WI38 (cell line): ENCODE results near the gene SLX9.

Experiments used
- H3K4me3 ChIP-seq: 2 replicates; pipeline ENCODE4 v1.5.1; 2011; ENCODE audit warnings: low read depth, mild to moderate bottlenecking, control low read depth, low read length
- TF ChIP-seq, protein P1 (sequence below): IDR thresholded peaks from 2 replicates; pipeline ENCODE4 v1.5.1; 2012; ENCODE audit warnings: low read depth, mild to moderate bottlenecking, control low read depth, low read length

SLX9 gene

DNA sequence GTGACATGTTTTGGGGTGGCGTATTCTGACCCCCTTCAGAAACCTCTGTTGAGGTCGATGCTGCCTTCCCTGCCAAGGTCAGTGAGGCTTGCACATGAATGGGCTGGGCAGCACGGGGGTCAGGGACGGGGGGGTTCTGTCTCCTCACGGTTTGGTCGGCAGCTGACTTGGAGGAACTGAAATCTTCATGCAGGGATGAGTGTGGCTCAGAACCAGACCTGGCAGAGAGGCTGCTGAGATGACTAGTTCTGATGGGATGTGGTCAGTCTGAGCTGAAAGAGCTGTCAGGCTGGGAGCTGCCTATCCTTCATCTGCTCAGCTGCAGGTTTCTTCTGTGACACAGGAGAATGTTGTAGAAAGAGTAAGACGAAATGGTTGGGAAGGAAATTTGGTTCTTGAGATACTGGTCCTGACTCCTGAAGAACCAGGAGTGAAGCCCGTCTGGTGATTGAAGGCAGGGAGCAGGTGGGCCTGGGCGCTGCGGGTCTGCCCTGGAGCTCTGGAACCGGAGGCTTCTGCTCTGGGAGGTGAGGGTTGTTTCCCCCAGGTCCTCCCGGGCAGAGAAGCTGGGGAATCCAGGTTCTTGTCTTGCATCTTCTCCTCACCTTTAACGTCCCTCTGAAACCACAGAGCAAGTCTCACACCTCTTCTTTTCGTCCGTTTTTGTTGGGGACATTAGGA, 3.3 kb downstream of the SLX9 start:
- TF ChIP-seq, protein P1, sequence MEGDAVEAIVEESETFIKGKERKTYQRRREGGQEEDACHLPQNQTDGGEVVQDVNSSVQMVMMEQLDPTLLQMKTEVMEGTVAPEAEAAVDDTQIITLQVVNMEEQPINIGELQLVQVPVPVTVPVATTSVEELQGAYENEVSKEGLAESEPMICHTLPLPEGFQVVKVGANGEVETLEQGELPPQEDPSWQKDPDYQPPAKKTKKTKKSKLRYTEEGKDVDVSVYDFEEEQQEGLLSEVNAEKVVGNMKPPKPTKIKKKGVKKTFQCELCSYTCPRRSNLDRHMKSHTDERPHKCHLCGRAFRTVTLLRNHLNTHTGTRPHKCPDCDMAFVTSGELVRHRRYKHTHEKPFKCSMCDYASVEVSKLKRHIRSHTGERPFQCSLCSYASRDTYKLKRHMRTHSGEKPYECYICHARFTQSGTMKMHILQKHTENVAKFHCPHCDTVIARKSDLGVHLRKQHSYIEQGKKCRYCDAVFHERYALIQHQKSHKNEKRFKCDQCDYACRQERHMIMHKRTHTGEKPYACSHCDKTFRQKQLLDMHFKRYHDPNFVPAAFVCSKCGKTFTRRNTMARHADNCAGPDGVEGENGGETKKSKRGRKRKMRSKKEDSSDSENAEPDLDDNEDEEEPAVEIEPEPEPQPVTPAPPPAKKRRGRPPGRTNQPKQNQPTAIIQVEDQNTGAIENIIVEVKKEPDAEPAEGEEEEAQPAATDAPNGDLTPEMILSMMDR: no peak
- H3K4me3 ChIP-seq: no peak overlapping the region

DNA sequence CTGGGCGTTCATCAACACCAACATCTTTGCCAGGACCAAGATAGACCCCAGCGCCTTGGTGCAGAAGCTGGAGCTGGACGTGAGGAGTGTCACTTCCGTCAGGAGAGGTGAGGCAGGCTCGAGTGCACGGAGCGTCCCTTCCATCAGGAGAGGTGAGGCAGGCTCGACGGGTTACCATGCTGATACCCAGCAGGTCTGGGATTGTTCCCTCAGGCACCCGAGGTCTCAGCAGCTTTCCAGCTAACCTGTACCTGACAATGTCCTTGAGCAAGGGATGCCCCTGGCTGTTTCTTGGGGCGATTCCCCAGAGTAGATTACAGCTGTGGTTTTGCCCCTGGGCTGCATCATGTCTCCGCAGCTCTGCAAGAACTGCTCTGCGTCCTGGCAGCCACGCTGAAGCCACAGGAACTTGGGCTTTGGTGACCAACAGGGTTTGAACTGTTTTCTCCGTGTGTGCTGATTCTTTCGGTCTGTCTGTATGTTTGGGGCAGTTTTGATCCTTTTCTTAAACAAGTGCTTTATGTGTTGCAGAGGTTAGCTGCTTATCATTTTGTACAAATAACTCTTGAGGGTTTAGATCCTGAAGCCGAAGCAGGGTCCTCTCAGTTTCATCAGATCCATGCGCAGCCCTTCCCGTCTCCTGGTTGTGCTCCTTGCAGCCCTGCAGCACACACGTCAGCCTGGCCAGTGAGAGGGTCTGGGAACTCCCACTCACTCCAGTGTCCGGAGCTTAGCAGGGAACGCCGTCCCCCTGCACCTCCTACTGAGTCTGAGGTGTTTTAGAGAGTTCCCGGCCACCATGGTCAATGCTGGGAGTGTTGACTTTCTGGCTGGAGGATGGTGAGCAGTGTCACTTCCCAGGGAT, 4.1 kb downstream of the SLX9 start:
- TF ChIP-seq, protein P1: no peak

DNA sequence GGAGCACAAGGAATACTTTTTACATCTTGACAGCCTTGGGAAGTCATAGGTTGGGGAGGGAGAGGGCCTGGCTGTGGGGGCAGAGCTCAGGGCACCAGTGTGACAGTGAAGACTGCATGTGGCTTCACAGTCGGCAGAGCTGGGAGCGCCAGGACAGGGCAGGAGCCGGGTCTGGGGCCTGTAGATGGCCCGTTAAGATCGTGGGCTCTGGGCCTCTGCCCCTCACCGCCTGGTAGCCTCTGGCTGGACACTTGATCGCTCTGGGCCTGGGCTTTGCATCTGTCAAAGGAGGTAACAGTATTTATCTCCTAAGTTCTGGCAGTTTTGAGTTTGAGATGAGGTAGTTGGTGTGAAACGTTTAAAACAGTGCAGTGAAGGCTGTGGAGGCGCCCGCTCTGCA, 4.8 kb downstream of the SLX9 start:
- TF ChIP-seq, protein P1: no peak
- H3K4me3 ChIP-seq: no peak overlapping the region

More for the DNA sequence above, 4.1 kb downstream of the SLX9 start:
- no peak overlapping the region for H3K4me3 ChIP-seq

DNA sequence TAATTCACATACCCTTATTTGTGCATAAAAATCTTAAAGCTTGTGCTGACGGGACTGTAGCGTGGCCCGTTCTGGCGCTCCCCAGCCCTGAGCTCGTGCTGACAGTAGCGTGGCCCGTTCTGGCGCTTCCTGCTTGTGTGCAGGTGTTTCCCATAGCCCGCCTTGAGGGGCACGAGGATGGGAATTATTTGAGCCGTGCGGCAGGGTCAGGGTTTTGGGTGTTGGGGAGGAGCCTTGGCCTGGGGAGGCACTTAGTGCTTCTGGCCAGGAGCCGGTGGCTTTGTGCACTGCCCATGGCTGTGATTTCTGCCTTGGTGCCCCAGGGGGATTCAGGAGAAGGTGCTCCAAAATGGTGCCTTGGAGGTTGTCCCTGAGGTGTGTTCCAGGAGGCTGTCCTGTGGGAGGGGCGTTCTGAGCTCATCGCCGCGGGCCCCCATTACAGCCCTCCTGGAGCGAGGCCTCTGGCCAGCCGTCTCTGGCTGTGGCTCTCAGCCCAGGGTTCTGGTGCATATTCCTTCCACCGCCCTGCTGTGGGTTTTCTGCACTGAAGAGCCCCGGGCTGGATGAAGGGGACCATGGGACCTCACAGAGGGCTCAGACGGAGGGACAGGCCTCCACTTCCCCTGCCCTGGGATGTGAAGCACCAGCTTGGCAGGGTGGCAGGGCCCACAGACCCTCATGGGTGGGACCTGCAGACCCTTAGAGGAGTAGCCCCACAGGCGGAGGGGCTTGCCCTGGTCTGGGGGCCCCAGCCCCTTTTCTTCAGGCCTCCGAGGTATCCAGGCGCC, 6.6 kb downstream of the SLX9 start:
- TF ChIP-seq, protein P1: no peak
- H3K4me3 ChIP-seq: no peak overlapping the region

DNA sequence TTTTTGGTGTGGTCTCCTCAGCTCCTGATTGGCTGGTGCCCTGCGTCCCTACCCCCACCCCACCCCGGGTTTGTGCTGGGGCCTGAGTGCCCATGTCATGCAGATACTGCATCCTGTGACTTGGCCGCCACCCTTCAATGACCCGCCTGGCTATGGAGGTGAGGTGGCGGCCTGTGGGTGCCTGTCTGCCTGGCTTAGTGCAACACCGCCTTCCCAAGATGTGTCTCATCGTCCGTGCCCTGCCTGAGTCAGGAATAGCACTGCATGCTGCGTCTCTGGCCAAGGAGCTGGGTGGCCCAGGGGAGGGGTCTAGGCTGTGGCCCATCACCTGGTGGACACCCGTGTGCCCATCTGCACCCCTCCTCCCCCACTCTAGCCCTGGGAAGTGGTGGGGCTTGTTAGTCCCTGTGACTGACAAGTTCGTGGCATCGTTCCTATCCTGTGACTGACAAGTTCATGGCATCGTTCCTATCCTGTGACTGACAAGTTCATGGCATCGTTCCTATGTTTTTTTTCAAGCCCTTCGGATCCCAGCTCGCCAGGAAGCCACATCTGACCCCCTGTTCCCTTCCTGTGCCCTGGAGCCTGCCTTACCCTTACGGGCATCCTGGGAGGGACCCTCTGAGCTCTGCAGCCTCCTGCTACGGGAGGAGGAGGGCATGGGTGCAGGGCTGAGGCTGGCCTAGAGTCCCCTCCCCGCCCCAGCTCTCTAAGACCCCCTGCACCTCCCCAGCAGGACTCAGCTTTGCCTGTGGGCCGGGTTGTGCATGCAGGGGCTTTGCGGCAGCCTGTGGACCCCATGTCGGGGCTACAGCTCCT, 7.5 kb downstream of the SLX9 start:
- H3K4me3 ChIP-seq: no peak overlapping the region
- TF ChIP-seq, protein P1: no peak

DNA sequence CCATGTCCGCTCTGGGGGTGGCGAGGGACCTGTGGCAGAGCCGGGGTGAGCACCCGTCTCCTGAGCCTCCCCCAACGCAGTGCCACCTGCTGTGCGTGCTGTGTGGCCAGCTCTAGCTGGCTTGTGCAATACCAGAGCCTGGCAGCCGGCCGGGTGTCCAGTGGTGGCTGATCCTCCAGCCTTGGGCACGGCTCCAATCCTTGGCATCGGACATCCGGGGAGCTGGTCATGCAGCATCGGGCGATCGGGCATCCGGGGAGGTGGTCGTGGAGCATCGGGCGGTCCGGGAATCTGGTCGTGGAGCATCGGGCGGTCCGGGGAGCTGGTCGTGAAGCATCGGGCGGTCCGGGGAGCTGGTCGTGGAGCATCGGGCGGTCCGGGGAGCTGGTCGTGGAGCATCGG, 8.1 kb downstream of the SLX9 start:
- TF ChIP-seq, protein P1: no peak
- no peak overlapping the region for H3K4me3 ChIP-seq
